Sigmoid colon (tissue), 3 donors: Measurements from ENCODE around the gene FBXW4.

Experiments
- POLR2A ChIP-seq, 2 donors: fragments of 450-650 bp; IDR thresholded peaks; one replicate each; pipeline ENCODE4 v1.6.1; 2016; ENCODE audit warnings: antibody characterized with exemption in 2 of 2, mild to moderate bottlenecking in 2 of 2, moderate library complexity in 2 of 2
- TF ChIP-seq, protein P1 (sequence below), 4 experiments: fragments of 450-650 bp in 3 of 4; fragments of 200-600 bp in 1 of 4; IDR thresholded peaks; one replicate each; pipeline ENCODE4 v1.5.1; 2016 to 2019; ENCODE audit warnings: antibody characterized with exemption in 4 of 4, mild to moderate bottlenecking in 3 of 4, moderate library complexity in 2 of 4

DNA sequence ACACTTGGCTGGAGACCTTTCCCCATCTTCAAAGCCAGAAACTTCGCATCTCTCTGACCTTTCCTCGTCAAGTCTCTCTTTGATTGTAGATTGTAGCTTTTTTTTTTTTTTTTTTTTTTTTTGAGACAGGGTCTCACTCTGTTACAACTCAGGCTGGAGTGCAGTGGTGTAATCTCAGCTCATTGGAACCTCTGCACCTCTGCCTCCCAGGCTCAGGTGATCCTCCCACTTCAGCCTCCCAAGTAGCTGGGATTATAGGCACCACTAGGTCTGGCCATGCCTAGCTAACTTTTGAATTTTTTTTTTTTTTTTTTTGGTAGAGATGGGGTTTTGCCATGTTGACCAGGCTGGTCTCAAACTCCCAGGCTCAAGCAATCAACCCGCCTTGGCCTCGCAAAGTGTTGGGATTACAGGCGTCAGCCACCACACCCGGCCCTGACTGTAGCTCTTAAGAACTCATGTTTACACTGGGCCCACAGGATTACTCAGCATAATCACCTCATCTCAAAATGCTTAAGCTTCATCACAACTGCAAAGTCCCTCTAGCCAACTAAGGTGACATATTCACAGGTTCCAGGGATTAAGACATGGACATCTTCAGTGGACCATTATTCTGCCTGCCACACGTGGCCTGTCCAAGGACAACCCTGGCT, 118.6 kb downstream of the FBXW4 start:
- TF ChIP-seq, protein P1, sequence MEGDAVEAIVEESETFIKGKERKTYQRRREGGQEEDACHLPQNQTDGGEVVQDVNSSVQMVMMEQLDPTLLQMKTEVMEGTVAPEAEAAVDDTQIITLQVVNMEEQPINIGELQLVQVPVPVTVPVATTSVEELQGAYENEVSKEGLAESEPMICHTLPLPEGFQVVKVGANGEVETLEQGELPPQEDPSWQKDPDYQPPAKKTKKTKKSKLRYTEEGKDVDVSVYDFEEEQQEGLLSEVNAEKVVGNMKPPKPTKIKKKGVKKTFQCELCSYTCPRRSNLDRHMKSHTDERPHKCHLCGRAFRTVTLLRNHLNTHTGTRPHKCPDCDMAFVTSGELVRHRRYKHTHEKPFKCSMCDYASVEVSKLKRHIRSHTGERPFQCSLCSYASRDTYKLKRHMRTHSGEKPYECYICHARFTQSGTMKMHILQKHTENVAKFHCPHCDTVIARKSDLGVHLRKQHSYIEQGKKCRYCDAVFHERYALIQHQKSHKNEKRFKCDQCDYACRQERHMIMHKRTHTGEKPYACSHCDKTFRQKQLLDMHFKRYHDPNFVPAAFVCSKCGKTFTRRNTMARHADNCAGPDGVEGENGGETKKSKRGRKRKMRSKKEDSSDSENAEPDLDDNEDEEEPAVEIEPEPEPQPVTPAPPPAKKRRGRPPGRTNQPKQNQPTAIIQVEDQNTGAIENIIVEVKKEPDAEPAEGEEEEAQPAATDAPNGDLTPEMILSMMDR (IDR thresholded peaks at IDR 0.05): no peak
- TF ChIP-seq POLR2A (IDR thresholded peaks at IDR 0.05): no peak
